H9 (cell line): ENCODE results near the gene BBS10. TPM values are rescaled to one million over a fixed set of nuclear protein-coding genes. Genes with fewer than 3 reads are reported as not detected.

Experiments
- DNase-seq: peaks from one replicate; pipeline ENCODE4 v3.0.0-alpha.2; 2017
- H2AFZ ChIP-seq: one replicate; pipeline ENCODE4 v1.6.1; 2013; ENCODE audit warnings: mild to moderate bottlenecking, low read length, control low read depth, moderate library complexity
- H2AK5ac ChIP-seq: 2 replicates; pipeline ENCODE4 v1.6.1; 2013; ENCODE audit warnings: low read length, control low read depth, mixed read lengths; ENCODE audit not compliant: insufficient read length
- H2BK120ac ChIP-seq: one replicate; pipeline ENCODE4 v1.6.1; 2013; ENCODE audit warnings: low read depth, mild to moderate bottlenecking, low read length, control low read depth, inconsistent platforms; ENCODE audit not compliant: poor library complexity, severe bottlenecking
- H2BK12ac ChIP-seq: 2 replicates; pipeline ENCODE4 v1.6.1; 2013; ENCODE audit warnings: low read length, control low read depth, mixed read lengths, low read depth; ENCODE audit not compliant: insufficient read length
- H2BK15ac ChIP-seq: 2 replicates; pipeline ENCODE4 v1.6.1; 2013; ENCODE audit warnings: low read depth, low read length, control low read depth
- H2BK20ac ChIP-seq: one replicate; pipeline ENCODE4 v1.6.1; 2013; ENCODE audit warnings: low read depth, mild to moderate bottlenecking, low read length, control low read depth, inconsistent platforms; ENCODE audit not compliant: poor library complexity, severe bottlenecking
- H2BK5ac ChIP-seq: 2 replicates; pipeline ENCODE4 v1.6.1; 2013; ENCODE audit warnings: low read length, control low read depth, mixed read lengths; ENCODE audit not compliant: insufficient read length
- H3K14ac ChIP-seq: 2 replicates; pipeline ENCODE4 v1.6.1; 2013; ENCODE audit warnings: low read length, control low read depth; ENCODE audit not compliant: insufficient read depth
- H3K18ac ChIP-seq: 2 replicates; pipeline ENCODE4 v1.6.1; 2013; ENCODE audit warnings: low read depth, mild to moderate bottlenecking, mixed read lengths, low read length, control low read depth; ENCODE audit not compliant: insufficient read length
- H3K23ac ChIP-seq: 2 replicates; pipeline ENCODE4 v1.6.1; 2013; ENCODE audit warnings: low read length, control low read depth, mixed read lengths, low read depth; ENCODE audit not compliant: insufficient read length
- H3K23me2 ChIP-seq: 2 replicates; pipeline ENCODE4 v1.6.1; 2013; ENCODE audit warnings: low read depth, mild to moderate bottlenecking, mixed read lengths, low read length, control low read depth; ENCODE audit not compliant: insufficient read length, poor library complexity, severe bottlenecking
- H3K27ac ChIP-seq: 2 replicates; pipeline ENCODE4 v1.5.1; 2013; ENCODE audit warnings: low read length, control low read depth, mixed read lengths, low read depth; ENCODE audit not compliant: insufficient read length
- H3K27me3 ChIP-seq: 2 replicates; pipeline ENCODE4 v1.6.1; 2013; ENCODE audit warnings: low read length, control low read depth, inconsistent platforms; ENCODE audit not compliant: insufficient read depth
- H3K4ac ChIP-seq: 2 replicates; pipeline ENCODE4 v1.6.1; 2013; ENCODE audit warnings: low read depth, mild to moderate bottlenecking, control low read depth, inconsistent platforms, low read length, moderate library complexity
- H3K4me1 ChIP-seq: 2 replicates; pipeline ENCODE4 v1.6.1; 2013; ENCODE audit warnings: low read length, control low read depth, inconsistent platforms; ENCODE audit not compliant: insufficient read depth
- H3K4me2 ChIP-seq: 2 replicates; pipeline ENCODE4 v1.6.1; 2013; ENCODE audit warnings: low read length, control low read depth, mixed read lengths; ENCODE audit not compliant: insufficient read length, insufficient read depth
- H3K56ac ChIP-seq: 2 replicates; pipeline ENCODE4 v1.6.1; 2013; ENCODE audit warnings: low read depth, mild to moderate bottlenecking, mixed read lengths, low read length, control low read depth; ENCODE audit not compliant: insufficient read length
- H3K79me1 ChIP-seq: 2 replicates; pipeline ENCODE4 v1.6.1; 2013; ENCODE audit warnings: low read depth, mild to moderate bottlenecking, moderate library complexity, low read length, control low read depth, inconsistent platforms; ENCODE audit not compliant: insufficient read depth, poor library complexity, severe bottlenecking
- H3K79me2 ChIP-seq: 2 replicates; pipeline ENCODE4 v1.6.1; 2013; ENCODE audit warnings: low read length, control low read depth, inconsistent platforms; ENCODE audit not compliant: insufficient read depth
- H3K9ac ChIP-seq: 2 replicates; pipeline ENCODE4 v1.6.1; 2013; ENCODE audit warnings: low read length, control low read depth, mixed read lengths; ENCODE audit not compliant: insufficient read length; ENCODE audit errors: extremely low read depth
- H3K9me3 ChIP-seq: one replicate; pipeline ENCODE4 v1.6.1; 2013; ENCODE audit warnings: low read depth, low read length, inconsistent platforms; ENCODE audit not compliant: control insufficient read depth
- H3T11ph ChIP-seq: one replicate; pipeline ENCODE4 v1.6.1; 2013; ENCODE audit warnings: mild to moderate bottlenecking, low read length, control low read depth, inconsistent platforms
- H4K20me1 ChIP-seq: one replicate; pipeline ENCODE4 v1.6.1; 2013; ENCODE audit not compliant: control insufficient read depth, insufficient read length, insufficient read depth
- H4K5ac ChIP-seq: 2 replicates; pipeline ENCODE4 v1.6.1; 2013; ENCODE audit warnings: low read depth, mild to moderate bottlenecking, mixed read lengths, low read length, control low read depth; ENCODE audit not compliant: insufficient read length
- H4K8ac ChIP-seq: replicated peaks from 2 replicates; pipeline ENCODE4 v1.6.1; 2013; ENCODE audit warnings: low read length, control low read depth, mixed read lengths, low read depth; ENCODE audit not compliant: insufficient read length
- H4K91ac ChIP-seq: 2 replicates; pipeline ENCODE4 v1.6.1; 2013; ENCODE audit warnings: low read depth, mild to moderate bottlenecking, moderate library complexity, mixed read lengths, low read length, control low read depth; ENCODE audit not compliant: insufficient read length
- H3K27ac Mint-ChIP-seq, 3 experiments: 2 replicates in 2 of 3; 3 replicates in 1 of 3; pipeline ENCODE4 v1.8.0; 2020 to 2021; ENCODE audit warnings: mixed read lengths in 3 of 3, mild to moderate bottlenecking in 1 of 3, moderate library complexity in 1 of 3
- H3K27me3 Mint-ChIP-seq: 2 replicates; pipeline ENCODE4 v1.8.0; 2021; ENCODE audit warnings: low read depth, mild to moderate bottlenecking, moderate library complexity, mixed read lengths
- H3K36me3 Mint-ChIP-seq, 3 experiments: 2 replicates in 2 of 3; 3 replicates in 1 of 3; pipeline ENCODE4 v1.8.0; 2020 to 2021; ENCODE audit warnings: low read depth in 3 of 3, mixed read lengths in 3 of 3; ENCODE audit not compliant: insufficient read depth in 1 of 3
- H3K4me1 Mint-ChIP-seq, 2 experiments: 2 replicates each; pipeline ENCODE4 v1.8.0; 2020; ENCODE audit warnings: mixed read lengths in 2 of 2
- H3K4me3 Mint-ChIP-seq, 2 experiments: 2 replicates in 1 of 2; 3 replicates in 1 of 2; pipeline ENCODE4 v1.8.0; 2020 to 2021; ENCODE audit warnings: mild to moderate bottlenecking in 2 of 2, mixed read lengths in 2 of 2, moderate library complexity in 1 of 2
- H3K9me3 Mint-ChIP-seq, 2 experiments: 2 replicates in 1 of 2; 3 replicates in 1 of 2; pipeline ENCODE4 v1.8.0; 2020; ENCODE audit warnings: mild to moderate bottlenecking in 2 of 2, mixed read lengths in 2 of 2, moderate library complexity in 1 of 2
- CTCF ChIP-seq: fragments of 200-600 bp; sonication (generic); conservative IDR thresholded peaks from 3 replicates; pipeline ENCODE4 v1.8.0; 2021; ENCODE audit warnings: antibody characterized with exemption, mild to moderate bottlenecking
- WGBS: extraction: QIAGEN DNeasy Blood & Tissue Kit; methylation state at CpG from one replicate; pipeline ENCODE4 v1.1.7; 2013; ENCODE audit warnings: missing lambda C conversion rate, low lambda C conversion rate, mixed read lengths; ENCODE audit not compliant: insufficient read length; ENCODE audit errors: extremely low coverage; 5-methylcytosine and 5-hydroxymethylcytosine counted together
- total RNA-seq: library from RNA; stranded (reverse); gene quantifications from 2 replicates; pipeline ENCODE4 v1.2.1, GENCODE V29; 2021

The BBS10 gene
- total RNA-seq, 1 experiment from 2014 or later = 6.6 TPM

- no peak overlapping the region for H2AFZ ChIP-seq
- no peaks in the 10 kb centered on the region for H3K27me3 ChIP-seq
- no peaks in the 10 kb centered on the region for H4K20me1 ChIP-seq
- H3T11ph ChIP-seq = no peak overlapping the region
- Mint-ChIP-seq H3K36me3 (peaks cover 0 to 23% (median 5%) of the 10 kb centered on the region in 3 experiments; a peak in 3 of 7 replicates), H3K27me3 (no peaks in the 10 kb centered on the region), H3K27ac (no peak overlapping the region), H3K4me1 (peaks cover 4 to 6% of the 10 kb centered on the region in 2 experiments; a peak in 2 of 4 replicates), H3K4me3 (no peak overlapping the region), H3K9me3 (no peaks in the 10 kb centered on the region)
- H3K4ac ChIP-seq = no peak overlapping the region
- no peak overlapping the region for H2BK12ac ChIP-seq
- H3K23me2 ChIP-seq = no peaks in the 10 kb centered on the region
- H3K18ac ChIP-seq = no peak overlapping the region
- no CpG with 5 or more reads among the region's 2 CpGs for WGBS
- no peak overlapping the region for H3K4me2 ChIP-seq
- H2BK120ac ChIP-seq = no peak overlapping the region
- H3K9ac ChIP-seq = no peak overlapping the region
- H4K5ac ChIP-seq = no peak overlapping the region
- H2BK20ac ChIP-seq = no peak overlapping the region
- DNase-seq = no peak
- H4K91ac ChIP-seq = no peak overlapping the region
- no peaks in the 10 kb centered on the region for H3K4me1 ChIP-seq
- no peak overlapping the region for H2BK5ac ChIP-seq
- H2AK5ac ChIP-seq = no peak overlapping the region
- H3K79me2 ChIP-seq = no peaks in the 10 kb centered on the region
- no peak overlapping the region for H3K56ac ChIP-seq
- H3K14ac ChIP-seq = no peak overlapping the region
- TF ChIP-seq CTCF = no peak
- H4K8ac ChIP-seq = no peak overlapping the region
- H3K79me1 ChIP-seq = no peaks in the 10 kb centered on the region
- no peak overlapping the region for H2BK15ac ChIP-seq
- H3K9me3 ChIP-seq = no peaks in the 10 kb centered on the region
- H3K27ac ChIP-seq = no peak overlapping the region
- no peak overlapping the region for H3K23ac ChIP-seq
Measured at GRCh38 chr12:76384560-76384959, 36.3 kb upstream of the BBS10 start.
